Measurements from ENCODE around the gene PRRT4. TPM values are rescaled to one million over a fixed set of nuclear protein-coding genes. Genes with fewer than 3 reads are reported as not detected.

Gene PRRT4
- total and polyA plus RNA-seq, 9 of the 15 experiments (the other 6 are each of a cell fraction or from before 2014, with no cell fraction given) = not detected

DNA sequence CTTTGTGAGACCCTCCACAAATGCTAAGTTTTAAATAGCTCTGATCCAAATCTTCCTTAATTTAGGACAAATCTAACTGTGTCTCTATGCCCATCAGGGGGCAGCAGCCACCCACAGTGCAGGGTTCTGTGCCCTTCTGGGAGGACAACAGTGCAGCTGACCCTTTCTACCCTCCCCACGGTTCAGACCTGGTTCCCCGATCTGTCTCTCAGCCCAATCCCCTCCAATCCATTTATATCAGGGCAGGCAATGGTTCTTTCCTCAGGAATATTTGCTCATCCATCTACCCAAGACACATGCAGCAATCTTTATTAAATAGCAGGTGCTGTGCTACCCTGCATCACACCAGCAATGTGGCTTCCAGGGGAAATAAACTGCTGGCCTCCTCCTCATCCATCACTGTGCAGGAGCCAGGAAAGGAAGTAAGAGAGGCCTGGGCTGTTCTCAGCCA, 13.8 kb downstream of the PRRT4 start (continued):
- TF ChIP-seq, protein P1, sequence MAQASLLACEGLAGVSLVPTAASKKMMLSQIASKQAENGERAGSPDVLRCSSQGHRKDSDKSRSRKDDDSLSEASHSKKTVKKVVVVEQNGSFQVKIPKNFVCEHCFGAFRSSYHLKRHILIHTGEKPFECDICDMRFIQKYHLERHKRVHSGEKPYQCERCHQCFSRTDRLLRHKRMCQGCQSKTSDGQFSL (CRISPR knock-in tag; IDR thresholded peaks at IDR 0.05) = 0 out of 2 replicates have a peak, but pooled peaks have one; percentile 43
- TF ChIP-seq, protein P1 (tag; IDR thresholded peaks at IDR 0.05) = no peak

- no peak for FAIRE-seq
- peak overlapping the region; percentile 24; the same call in 1 of the 2 replicates for H3K4me2 ChIP-seq (ENCODE audit: insufficient read depth, low read length)
- H3K27ac ChIP-seq (ENCODE audit: extremely low read depth, low read depth, low read length) = no peak overlapping the region
- no peak overlapping the region for H3K9ac ChIP-seq (ENCODE audit: insufficient read depth in 1 of 2, low read depth in 2 of 2, low read length in 2 of 2)
- H3K9me3 ChIP-seq (replicated peaks; ENCODE audit: control insufficient read depth, insufficient read depth, low read depth, low read length) = no peaks in the 10 kb centered on the region; the same call in 1 of the 2 replicates
- POLR2A ChIA-PET = interaction anchor here (0.6 to 1.3 kb wide), 13 partner anchors 10 to 979 kb away, joined by 3 to 10 read pairs (median 4); partner anchors contain the start of gene IMPDH1
- no TSS peak for BruUV-seq (replicated peaks)
- peaks cover under 1 to 10% of the 10 kb centered on the region in 2 experiments; a peak in 2 of 5 replicates for H3K27me3 ChIP-seq (ENCODE audit: control insufficient read depth in 2 of 2, insufficient read depth in 2 of 2, low read length in 2 of 2)
- peaks cover 5% of the 10 kb centered on the region for H3K9me1 ChIP-seq (ENCODE audit: control insufficient read depth, insufficient read depth, low read length)
- peaks cover 43% of the 10 kb centered on the region for H3K79me2 ChIP-seq (ENCODE audit: control insufficient read depth, insufficient read depth, low read length)
- intact Hi-C loops (cut with micrococcal nuclease) = no loop called here
- CTCF ChIA-PET (ENCODE audit: low intra/inter-chr PET ratio) = interaction anchor here (0.5 to 0.9 kb wide), 2 partner anchors 34 to 81 kb away, joined by 3 read pairs; no protein-coding TSS in a partner anchor
- H4K20me1 ChIP-seq (replicated peaks; ENCODE audit: control insufficient read depth, insufficient read depth, low read length) = no peaks in the 10 kb centered on the region
- ATAC-seq = no peak
- peaks cover 27% of the 10 kb centered on the region for H3K36me3 ChIP-seq (ENCODE audit: control insufficient read depth, insufficient read depth, low read length)
- 71% methylated on average over 5 of the region's 5 CpGs for WGBS (ENCODE audit: insufficient coverage, low coverage, missing lambda C conversion rate)
- no peak overlapping the region for H3K4me3 ChIP-seq
- peak overlapping the region; percentile 90 for H2AFZ ChIP-seq (ENCODE audit: low read depth, low read length)
- in situ Hi-C loops (cut with MboI) = no loop called here
- peaks cover 3 to 13% of the 10 kb centered on the region in 2 experiments; a peak in 4 of 5 replicates for H3K4me1 ChIP-seq (replicated peaks in 1 of 2; ENCODE audit: control insufficient read depth in 2 of 2, insufficient read depth in 2 of 2, low read length in 2 of 2)
- DNase-seq (ENCODE audit: extremely low read depth in 1 of 4, low spot score in 3 of 4) = no peak
- TF ChIP-seq MYNN (IDR thresholded peaks at IDR 0.05) (no peak), MYNN (CRISPR knock-in tag; IDR thresholded peaks at IDR 0.05) (no peak), RAD51 (IDR thresholded peaks at IDR 0.05; ENCODE audit: borderline replicate concordance, low read depth) (no peak), FOXA3 (CRISPR knock-in tag; conservative IDR thresholded peaks at IDR 0.05 in 1 of 2, IDR thresholded peaks at IDR 0.05 in 1 of 2) (no peak), ZNF316 (IDR thresholded peaks at IDR 0.05) (peak; percentile 90), TRIM24 (IDR thresholded peaks at IDR 0.05) (0 out of 4 replicates have a peak, but pooled peaks of 1 of the 2 experiments have one; percentile 19), ADNP (tag; IDR thresholded peaks at IDR 0.05) (peak; percentile 63; the same call in 1 of the 2 replicates), GTF2B (IDR thresholded peaks at IDR 0.05; ENCODE audit: extremely low read depth, insufficient read length) (no peak), ZBED1 (IDR thresholded peaks at IDR 0.05) (no peak), GMEB1 (CRISPR knock-in tag; IDR thresholded peaks at IDR 0.05) (no peak), TRIM28 (IDR thresholded peaks at IDR 0.05) (peak; percentile 90)
- TF ChIP-seq, protein P2, sequence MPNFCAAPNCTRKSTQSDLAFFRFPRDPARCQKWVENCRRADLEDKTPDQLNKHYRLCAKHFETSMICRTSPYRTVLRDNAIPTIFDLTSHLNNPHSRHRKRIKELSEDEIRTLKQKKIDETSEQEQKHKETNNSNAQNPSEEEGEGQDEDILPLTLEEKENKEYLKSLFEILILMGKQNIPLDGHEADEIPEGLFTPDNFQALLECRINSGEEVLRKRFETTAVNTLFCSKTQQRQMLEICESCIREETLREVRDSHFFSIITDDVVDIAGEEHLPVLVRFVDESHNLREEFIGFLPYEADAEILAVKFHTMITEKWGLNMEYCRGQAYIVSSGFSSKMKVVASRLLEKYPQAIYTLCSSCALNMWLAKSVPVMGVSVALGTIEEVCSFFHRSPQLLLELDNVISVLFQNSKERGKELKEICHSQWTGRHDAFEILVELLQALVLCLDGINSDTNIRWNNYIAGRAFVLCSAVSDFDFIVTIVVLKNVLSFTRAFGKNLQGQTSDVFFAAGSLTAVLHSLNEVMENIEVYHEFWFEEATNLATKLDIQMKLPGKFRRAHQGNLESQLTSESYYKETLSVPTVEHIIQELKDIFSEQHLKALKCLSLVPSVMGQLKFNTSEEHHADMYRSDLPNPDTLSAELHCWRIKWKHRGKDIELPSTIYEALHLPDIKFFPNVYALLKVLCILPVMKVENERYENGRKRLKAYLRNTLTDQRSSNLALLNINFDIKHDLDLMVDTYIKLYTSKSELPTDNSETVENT (CRISPR knock-in tag; IDR thresholded peaks at IDR 0.05) = no peak
- TF ChIP-seq, protein P3, sequence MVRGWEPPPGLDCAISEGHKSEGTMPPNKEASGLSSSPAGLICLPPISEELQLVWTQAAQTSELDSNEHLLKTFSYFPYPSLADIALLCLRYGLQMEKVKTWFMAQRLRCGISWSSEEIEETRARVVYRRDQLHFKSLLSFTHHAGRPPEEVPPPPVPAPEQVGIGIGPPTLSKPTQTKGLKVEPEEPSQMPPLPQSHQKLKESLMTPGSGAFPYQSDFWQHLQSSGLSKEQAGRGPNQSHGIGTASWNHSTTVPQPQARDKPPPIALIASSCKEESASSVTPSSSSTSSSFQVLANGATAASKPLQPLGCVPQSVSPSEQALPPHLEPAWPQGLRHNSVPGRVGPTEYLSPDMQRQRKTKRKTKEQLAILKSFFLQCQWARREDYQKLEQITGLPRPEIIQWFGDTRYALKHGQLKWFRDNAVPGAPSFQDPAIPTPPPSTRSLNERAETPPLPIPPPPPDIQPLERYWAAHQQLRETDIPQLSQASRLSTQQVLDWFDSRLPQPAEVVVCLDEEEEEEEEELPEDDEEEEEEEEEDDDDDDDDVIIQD (CRISPR knock-in tag; IDR thresholded peaks at IDR 0.05) = no peak
Measured at GRCh38 chr7:128344431-128344774, 17.1 kb downstream of the PRRT4 start.

All from K562 (cell line).